Sigmoid colon (tissue), 4 donors: ENCODE data around the gene MCOLN2.

Experiments
- CTCF ChIP-seq, 4 experiments: fragments of 450-650 bp in 3 of 4; fragments of 200-600 bp in 1 of 4; IDR thresholded peaks; one replicate each; pipeline ENCODE4 v1.5.1; 2016 to 2019; ENCODE audit warnings: antibody characterized with exemption in 4 of 4, mild to moderate bottlenecking in 3 of 4, moderate library complexity in 2 of 4
- EP300 ChIP-seq, 4 donors: sonication (generic); formaldehyde crosslinking; IDR thresholded peaks; one replicate each; pipeline ENCODE4 v1.6.1; 2017; ENCODE audit warnings: antibody characterized with exemption in 4 of 4
- POLR2A ChIP-seq, 2 donors: fragments of 450-650 bp; IDR thresholded peaks; one replicate each; pipeline ENCODE4 v1.6.1; 2016; ENCODE audit warnings: antibody characterized with exemption in 2 of 2, mild to moderate bottlenecking in 2 of 2, moderate library complexity in 2 of 2

GRCh38 chr1:84997667-84998600 is 1.0 kb upstream of the MCOLN2 start:
- TF ChIP-seq CTCF (IDR thresholded peaks at IDR 0.05) = no peak
- no peak for TF ChIP-seq POLR2A (IDR thresholded peaks at IDR 0.05)
- TF ChIP-seq EP300 (IDR thresholded peaks at IDR 0.05) = no peak
